ENCODE measurements around the gene MAP3K20. TPM values are rescaled to one million over a fixed set of nuclear protein-coding genes. Genes with fewer than 3 reads are reported as not detected.

The MAP3K20 gene
- total RNA-seq, 3 donors from 2014 or later, result 8.8 to 238 (median 30.5) TPM

DNA sequence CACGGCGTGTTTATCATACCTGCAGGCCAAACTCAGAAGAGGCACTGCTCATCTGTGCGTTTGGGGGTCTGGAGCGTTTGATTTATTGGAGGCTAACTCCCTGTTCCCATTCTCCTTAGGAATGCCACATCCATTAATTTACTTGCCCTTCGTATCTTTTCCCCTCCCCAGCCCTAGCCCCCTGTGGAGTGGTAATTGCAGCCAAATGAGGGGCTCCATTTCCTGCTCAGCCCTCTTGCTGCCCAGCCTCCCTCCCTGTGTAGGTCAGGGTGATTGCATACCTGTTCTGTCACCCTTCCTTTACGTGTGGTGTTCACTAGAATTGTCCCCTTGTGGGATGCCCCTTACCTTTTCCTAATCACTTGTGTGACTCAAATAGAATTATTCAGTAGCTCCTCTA is 120.4 kb downstream of the MAP3K20 start:
- TF ChIP-seq, protein P1, sequence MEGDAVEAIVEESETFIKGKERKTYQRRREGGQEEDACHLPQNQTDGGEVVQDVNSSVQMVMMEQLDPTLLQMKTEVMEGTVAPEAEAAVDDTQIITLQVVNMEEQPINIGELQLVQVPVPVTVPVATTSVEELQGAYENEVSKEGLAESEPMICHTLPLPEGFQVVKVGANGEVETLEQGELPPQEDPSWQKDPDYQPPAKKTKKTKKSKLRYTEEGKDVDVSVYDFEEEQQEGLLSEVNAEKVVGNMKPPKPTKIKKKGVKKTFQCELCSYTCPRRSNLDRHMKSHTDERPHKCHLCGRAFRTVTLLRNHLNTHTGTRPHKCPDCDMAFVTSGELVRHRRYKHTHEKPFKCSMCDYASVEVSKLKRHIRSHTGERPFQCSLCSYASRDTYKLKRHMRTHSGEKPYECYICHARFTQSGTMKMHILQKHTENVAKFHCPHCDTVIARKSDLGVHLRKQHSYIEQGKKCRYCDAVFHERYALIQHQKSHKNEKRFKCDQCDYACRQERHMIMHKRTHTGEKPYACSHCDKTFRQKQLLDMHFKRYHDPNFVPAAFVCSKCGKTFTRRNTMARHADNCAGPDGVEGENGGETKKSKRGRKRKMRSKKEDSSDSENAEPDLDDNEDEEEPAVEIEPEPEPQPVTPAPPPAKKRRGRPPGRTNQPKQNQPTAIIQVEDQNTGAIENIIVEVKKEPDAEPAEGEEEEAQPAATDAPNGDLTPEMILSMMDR (IDR thresholded peaks at IDR 0.05), result no peak
- H3K4me3 ChIP-seq, result no peak overlapping the region
- no peaks in the 10 kb centered on the region for H3K4me1 ChIP-seq (ENCODE audit: low read depth)
- ATAC-seq (no peak), DNase-seq (no peak)
- intact Hi-C loops (cut with DNase I, micrococcal nuclease), result no loop called here
- H3K36me3 ChIP-seq (ENCODE audit: low read depth), result no peaks in the 10 kb centered on the region
- H3K9me3 ChIP-seq, result no peaks in the 10 kb centered on the region

DNA sequence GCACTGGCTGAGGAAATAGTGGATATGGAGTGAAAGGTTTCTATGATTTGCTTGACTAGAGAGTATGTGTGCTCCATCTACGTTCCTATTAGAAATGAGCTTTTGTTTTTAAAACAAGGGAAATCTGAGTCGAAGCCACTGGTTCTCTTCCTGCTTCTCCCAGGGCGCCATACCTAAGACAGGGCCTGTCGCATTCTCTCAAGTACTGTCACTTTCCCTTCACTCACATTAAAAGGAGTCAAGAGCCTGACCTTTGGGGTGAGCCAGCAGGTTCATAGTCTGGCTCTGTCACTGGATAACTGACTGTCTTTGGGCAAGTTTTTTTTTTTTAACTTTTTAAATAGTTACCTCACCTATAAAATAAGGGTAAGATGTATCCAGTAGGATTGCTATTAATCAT is 121.0 kb downstream of the MAP3K20 start:
- TF ChIP-seq, protein P1 (IDR thresholded peaks at IDR 0.05), result no peak
- Histone ChIP-seq H3K4me3 (no peak overlapping the region), H3K36me3 (ENCODE audit: low read depth) (no peaks in the 10 kb centered on the region), H3K4me1 (ENCODE audit: low read depth) (no peaks in the 10 kb centered on the region), H3K9me3 (no peaks in the 10 kb centered on the region)
- no peak for ATAC-seq
- no peak for DNase-seq
- intact Hi-C loops (cut with DNase I, micrococcal nuclease), result no loop called here

- Histone ChIP-seq H3K4me3 (no peak overlapping the region), H3K9me3 (no peaks in the 10 kb centered on the region), H3K36me3 (ENCODE audit: low read depth) (no peaks in the 10 kb centered on the region), H3K4me1 (ENCODE audit: low read depth) (no peaks in the 10 kb centered on the region)
- ATAC-seq (no peak), DNase-seq (no peak)
- intact Hi-C loops (cut with DNase I, micrococcal nuclease), result no loop called here
- TF ChIP-seq, protein P1 (IDR thresholded peaks at IDR 0.05), result no peak
Observed at GRCh38 chr2:173198327-173198726, 122.7 kb downstream of the MAP3K20 start.

DNA sequence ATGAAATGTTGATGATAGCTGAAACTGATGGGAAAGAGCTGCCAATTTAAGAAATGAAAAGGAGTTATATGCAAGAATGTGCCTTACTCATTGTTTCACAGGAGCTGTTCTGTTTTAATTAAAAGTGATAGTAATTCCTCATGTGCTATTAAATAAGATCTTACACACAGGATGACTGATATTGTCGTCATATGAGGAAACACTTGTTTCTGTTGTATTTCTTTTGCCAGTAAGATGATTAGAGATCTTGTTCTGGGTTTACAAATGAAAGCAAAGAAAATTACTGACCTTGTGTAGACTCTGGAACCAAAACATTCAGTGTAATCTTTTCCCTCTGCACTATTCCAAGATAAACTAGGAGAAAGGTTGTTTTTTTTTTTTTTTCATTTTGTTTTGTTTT is 123.6 kb downstream of the MAP3K20 start:
- no peak for DNase-seq

GRCh38 chr2:173202570-173202969 is 126.9 kb downstream of the MAP3K20 start:
- Histone ChIP-seq H3K4me1 (ENCODE audit: low read depth) (no peaks in the 10 kb centered on the region), H3K9me3 (no peaks in the 10 kb centered on the region), H3K36me3 (ENCODE audit: low read depth) (no peaks in the 10 kb centered on the region), H3K4me3 (no peak overlapping the region)
- ATAC-seq (no peak), DNase-seq (no peak)
- intact Hi-C loops (cut with DNase I, micrococcal nuclease), result no loop called here
- TF ChIP-seq, protein P1 (IDR thresholded peaks at IDR 0.05), result no peak

More for the DNA sequence above, 123.6 kb downstream of the MAP3K20 start:
- ATAC-seq, result no peak
- Histone ChIP-seq H3K4me3 (no peak overlapping the region), H3K9me3 (no peaks in the 10 kb centered on the region), H3K36me3 (ENCODE audit: low read depth) (no peaks in the 10 kb centered on the region), H3K4me1 (ENCODE audit: low read depth) (no peaks in the 10 kb centered on the region)
- TF ChIP-seq, protein P1 (IDR thresholded peaks at IDR 0.05), result no peak
- intact Hi-C loops (cut with DNase I, micrococcal nuclease), result no loop called here

DNA sequence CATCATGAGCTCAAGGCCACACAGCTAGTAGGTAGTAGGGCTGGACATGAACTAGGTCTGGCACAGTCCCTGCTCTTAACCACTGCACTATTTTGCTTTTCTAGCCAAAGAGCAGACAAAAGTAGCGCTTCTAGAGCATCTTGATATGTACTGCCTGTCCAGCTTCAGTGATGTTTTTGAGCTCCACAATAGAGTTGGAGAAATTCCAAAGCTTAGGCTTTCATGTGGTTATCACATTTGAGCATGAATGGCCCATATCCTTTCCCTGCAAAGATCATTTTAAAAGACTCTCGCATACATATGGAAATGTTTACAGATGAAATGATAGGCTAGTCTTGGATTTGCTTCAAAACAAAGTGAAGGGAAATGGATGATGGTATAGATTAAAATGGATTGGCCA is 128.7 kb downstream of the MAP3K20 start:
- Histone ChIP-seq H3K36me3 (ENCODE audit: low read depth) (no peaks in the 10 kb centered on the region), H3K4me3 (no peak overlapping the region), H3K4me1 (ENCODE audit: low read depth) (no peaks in the 10 kb centered on the region), H3K9me3 (no peaks in the 10 kb centered on the region)
- DNase-seq (no peak), ATAC-seq (no peak)
- intact Hi-C loops (cut with DNase I, micrococcal nuclease), result no loop called here
- TF ChIP-seq, protein P1 (IDR thresholded peaks at IDR 0.05), result no peak
